ENCODE data around the gene USP36. TPM values are rescaled to one million over a fixed set of nuclear protein-coding genes. Genes with fewer than 3 reads are reported as not detected.
"Not testable (repeated sequence)": the region's sequence is repeated elsewhere in the genome, so short reads cannot be mapped to it uniquely, and the experiment has no call there.

Gene USP36
- total RNA-seq, 1 donor from 2014 or later = 107 TPM

- intact Hi-C loops (cut with micrococcal nuclease) = no loop called here
- DNase-seq = no peak
- CTCF ChIA-PET = no interaction called here
- Mint-ChIP-seq H3K27ac (peak overlapping the region; percentile 21), H3K27me3 (peaks cover 7% of the 10 kb centered on the region), H3K4me3 (peak overlapping the region; percentile 46), H3K36me3 (ENCODE audit: low read depth) (no peaks in the 10 kb centered on the region), H3K4me1 (peaks cover 37% of the 10 kb centered on the region), H3K9me3 (no peaks in the 10 kb centered on the region)
- peak; percentile 35 for ATAC-seq (ENCODE audit: low read depth)
- POLR2A ChIA-PET = interaction anchor here (0.6 to 1.3 kb wide), 3 partner anchors 11 to 43 kb away, joined by 3 to 4 read pairs (median 3); no protein-coding TSS in a partner anchor
- TF ChIP-seq, protein P1, sequence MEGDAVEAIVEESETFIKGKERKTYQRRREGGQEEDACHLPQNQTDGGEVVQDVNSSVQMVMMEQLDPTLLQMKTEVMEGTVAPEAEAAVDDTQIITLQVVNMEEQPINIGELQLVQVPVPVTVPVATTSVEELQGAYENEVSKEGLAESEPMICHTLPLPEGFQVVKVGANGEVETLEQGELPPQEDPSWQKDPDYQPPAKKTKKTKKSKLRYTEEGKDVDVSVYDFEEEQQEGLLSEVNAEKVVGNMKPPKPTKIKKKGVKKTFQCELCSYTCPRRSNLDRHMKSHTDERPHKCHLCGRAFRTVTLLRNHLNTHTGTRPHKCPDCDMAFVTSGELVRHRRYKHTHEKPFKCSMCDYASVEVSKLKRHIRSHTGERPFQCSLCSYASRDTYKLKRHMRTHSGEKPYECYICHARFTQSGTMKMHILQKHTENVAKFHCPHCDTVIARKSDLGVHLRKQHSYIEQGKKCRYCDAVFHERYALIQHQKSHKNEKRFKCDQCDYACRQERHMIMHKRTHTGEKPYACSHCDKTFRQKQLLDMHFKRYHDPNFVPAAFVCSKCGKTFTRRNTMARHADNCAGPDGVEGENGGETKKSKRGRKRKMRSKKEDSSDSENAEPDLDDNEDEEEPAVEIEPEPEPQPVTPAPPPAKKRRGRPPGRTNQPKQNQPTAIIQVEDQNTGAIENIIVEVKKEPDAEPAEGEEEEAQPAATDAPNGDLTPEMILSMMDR (IDR thresholded peaks at IDR 0.05) = no peak
Observed at GRCh38 chr17:78883089-78883532, 42.5 kb upstream of the USP36 start.

DNA sequence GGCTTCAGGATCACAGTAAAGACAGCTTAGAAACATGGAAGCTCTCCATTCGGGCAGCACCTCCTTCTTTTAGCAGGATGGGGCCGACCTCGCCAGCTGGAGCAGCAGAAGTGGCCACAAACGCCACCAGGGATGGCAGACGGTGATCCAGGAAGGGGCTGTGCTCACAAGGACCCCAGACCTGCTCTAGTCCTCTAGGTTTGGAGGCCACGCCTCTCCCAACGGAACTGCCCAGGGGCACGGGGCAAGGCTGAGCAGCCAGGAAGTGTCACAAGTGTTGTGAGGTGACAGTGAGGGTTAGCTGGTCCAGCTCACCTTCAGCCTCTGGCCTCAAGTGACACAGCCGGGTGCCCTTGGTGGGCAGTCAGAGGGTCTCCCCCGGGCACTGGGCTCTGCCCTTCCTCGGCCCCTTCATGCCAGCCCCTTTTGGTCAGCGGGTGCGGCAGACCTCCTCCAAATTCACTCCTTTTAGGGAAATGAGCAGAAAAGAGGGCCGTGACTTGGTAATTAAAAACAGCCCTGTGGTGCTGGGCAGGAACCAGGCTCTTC, 42.0 kb upstream of the USP36 start:
- intact Hi-C loops (cut with micrococcal nuclease) = no loop called here
- peaks cover 32% of the 10 kb centered on the region for H3K4me1 Mint-ChIP-seq
- TF ChIP-seq, protein P1 (IDR thresholded peaks at IDR 0.05) = no peak
- ChIA-PET CTCF (no interaction called here), POLR2A (interaction anchor here (1.1 to 1.3 kb wide), 2 partner anchors 11 to 41 kb away, joined by 3 to 4 read pairs; no protein-coding TSS in a partner anchor)
- H3K36me3 Mint-ChIP-seq (ENCODE audit: low read depth) = no peaks in the 10 kb centered on the region
- peaks cover 7% of the 10 kb centered on the region for H3K27me3 Mint-ChIP-seq
- peak; percentile 27 for ATAC-seq (ENCODE audit: low read depth)
- peak overlapping the region; percentile 46 for H3K4me3 Mint-ChIP-seq
- DNase-seq = no peak
- no peaks in the 10 kb centered on the region for H3K9me3 Mint-ChIP-seq
- peak overlapping the region; percentile 21 for H3K27ac Mint-ChIP-seq

DNA sequence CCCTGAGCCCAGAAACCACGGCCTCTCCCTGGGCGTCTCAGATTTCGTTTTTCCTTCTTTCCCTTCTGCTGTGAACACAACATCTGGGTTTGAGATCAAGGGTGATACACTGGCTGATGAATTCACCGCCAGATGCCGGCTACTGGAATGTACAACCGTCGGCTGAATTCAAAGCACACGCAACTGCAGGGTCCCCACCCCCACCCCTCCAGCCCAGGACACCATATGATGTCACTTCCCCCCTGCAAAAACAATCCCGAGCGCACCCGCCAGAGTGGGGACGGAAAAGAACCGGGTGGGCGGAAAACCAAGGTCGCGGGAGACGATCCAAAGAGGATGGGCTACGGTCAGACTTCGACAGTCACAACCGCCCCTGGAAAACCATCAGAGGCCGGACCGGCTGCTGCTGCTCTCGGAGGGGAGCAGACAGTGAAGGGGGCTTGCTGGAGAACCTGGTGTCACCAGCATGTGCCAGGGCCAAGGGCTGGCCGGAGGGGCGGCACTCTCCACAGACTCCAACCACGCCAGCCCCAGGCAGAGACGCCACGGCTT, 39.1 kb upstream of the USP36 start:
- Mint-ChIP-seq H3K9me3 (no peaks in the 10 kb centered on the region), H3K27me3 (peaks cover 15% of the 10 kb centered on the region), H3K4me1 (peaks cover 32% of the 10 kb centered on the region), H3K36me3 (ENCODE audit: low read depth) (no peaks in the 10 kb centered on the region), H3K27ac (peak overlapping the region; percentile 68), H3K4me3 (peak overlapping the region; percentile 78)
- ChIA-PET POLR2A (no interaction called here), CTCF (no interaction called here)
- TF ChIP-seq, protein P1 (IDR thresholded peaks at IDR 0.05) = no peak
- DNase-seq (no peak), ATAC-seq (ENCODE audit: low read depth) (peak; percentile 60)
- intact Hi-C loops (cut with micrococcal nuclease) = loop anchor here (1.0 kb wide), 1 partner anchor 10 kb away; no protein-coding TSS in a partner anchor

DNA sequence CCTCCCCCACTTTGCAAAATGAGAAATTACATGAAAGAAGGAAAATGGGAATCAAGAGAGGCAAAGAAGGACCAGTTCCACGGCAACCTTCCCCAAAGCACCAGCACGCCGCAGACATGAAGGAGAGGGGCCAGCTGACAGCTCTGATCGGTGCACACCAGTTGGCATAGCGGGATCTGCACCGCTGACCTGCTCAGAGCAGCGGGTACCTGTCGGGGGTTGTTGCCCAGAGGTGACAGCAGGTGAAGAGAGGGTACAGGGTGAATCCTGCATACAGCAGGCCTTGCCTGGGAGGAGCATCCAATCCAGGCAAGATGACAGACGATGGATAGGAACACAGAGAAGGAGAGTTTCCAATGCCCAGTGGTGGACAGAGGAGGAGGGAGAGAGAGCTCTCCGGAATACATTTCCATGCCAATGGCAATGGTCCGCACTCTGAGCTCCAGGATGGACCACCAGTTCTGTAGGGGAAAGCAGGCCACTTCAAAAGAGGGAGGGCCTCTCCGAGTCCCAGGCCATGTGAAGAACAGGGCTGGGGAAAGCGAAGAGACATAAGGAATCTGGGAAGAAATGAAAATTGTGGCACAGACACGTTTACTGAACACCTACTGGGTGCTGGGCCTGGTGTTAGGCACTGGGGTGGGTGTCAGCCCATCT, 38.4 kb upstream of the USP36 start:
- TF ChIP-seq, protein P1 (IDR thresholded peaks at IDR 0.05) = no peak
- H3K4me3 Mint-ChIP-seq = peak overlapping the region; percentile 78
- CTCF ChIA-PET = no interaction called here
- POLR2A ChIA-PET = interaction anchor here (0.6 to 2.0 kb wide), 2 partner anchors 10 to 97 kb away, joined by 5 to 8 read pairs; no protein-coding TSS in a partner anchor
- H3K27me3 Mint-ChIP-seq = peaks cover 15% of the 10 kb centered on the region
- no peak for ATAC-seq (ENCODE audit: low read depth)
- intact Hi-C loops (cut with micrococcal nuclease) = loop anchor here (1.0 kb wide), 1 partner anchor 10 kb away; no protein-coding TSS in a partner anchor
- DNase-seq = no peak
- H3K4me1 Mint-ChIP-seq = peaks cover 32% of the 10 kb centered on the region
- no peaks in the 10 kb centered on the region for H3K9me3 Mint-ChIP-seq
- no peak overlapping the region for H3K27ac Mint-ChIP-seq
- H3K36me3 Mint-ChIP-seq (ENCODE audit: low read depth) = no peaks in the 10 kb centered on the region

- Mint-ChIP-seq H3K27me3 (peaks cover 14% of the 10 kb centered on the region), H3K4me1 (peaks cover 25% of the 10 kb centered on the region), H3K27ac (no peak overlapping the region), H3K9me3 (no peaks in the 10 kb centered on the region), H3K4me3 (no peak overlapping the region), H3K36me3 (ENCODE audit: low read depth) (no peaks in the 10 kb centered on the region)
- DNase-seq (no peak), ATAC-seq (ENCODE audit: low read depth) (no peak)
- ChIA-PET CTCF (no interaction called here), POLR2A (interaction anchor here (2.0 kb wide), 1 partner anchor 11 kb away, joined by 8 read pairs; no protein-coding TSS in a partner anchor)
- TF ChIP-seq, protein P1 (IDR thresholded peaks at IDR 0.05) = no peak
- intact Hi-C loops (cut with micrococcal nuclease) = no loop called here
Observed at GRCh38 chr17:78878261-78878660, 37.6 kb upstream of the USP36 start.

DNA sequence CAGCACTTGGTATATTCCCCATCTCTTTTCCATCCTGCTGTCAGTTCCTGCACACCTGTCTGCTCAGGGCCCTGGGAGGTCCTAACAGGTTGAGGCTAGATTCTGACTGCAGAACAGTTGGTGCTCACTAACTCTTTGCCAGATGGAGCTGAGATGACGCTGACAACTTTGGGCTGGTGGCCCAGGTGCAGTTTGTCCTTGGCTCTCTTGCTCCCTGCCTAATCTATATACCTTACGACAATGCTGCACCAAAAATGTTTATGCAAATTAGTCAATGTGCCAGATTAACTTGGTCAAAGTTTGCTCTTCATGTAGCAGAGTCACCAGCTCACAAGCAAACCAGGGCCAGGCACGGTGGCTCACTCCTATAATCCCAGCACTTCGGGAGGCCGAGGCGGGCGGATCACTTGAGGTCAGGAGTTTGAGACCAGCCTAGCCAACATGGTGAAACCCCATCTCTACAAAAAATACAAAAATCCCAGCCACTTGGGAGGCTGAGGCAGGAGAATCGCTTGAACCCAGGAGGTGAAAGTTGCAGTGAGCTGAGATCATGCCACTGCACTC, 36.4 kb upstream of the USP36 start:
- peaks cover 11% of the 10 kb centered on the region for H3K27me3 Mint-ChIP-seq
- H3K9me3 Mint-ChIP-seq; H3K27ac Mint-ChIP-seq; H3K4me3 Mint-ChIP-seq; H3K36me3 Mint-ChIP-seq (ENCODE audit: low read depth); intact Hi-C loops (cut with micrococcal nuclease); ATAC-seq (ENCODE audit: low read depth); DNase-seq: not testable (repeated sequence)
- H3K4me1 Mint-ChIP-seq = peaks cover 14% of the 10 kb centered on the region
- POLR2A ChIA-PET = interaction anchor here (2.0 kb wide), 1 partner anchor 12 kb away, joined by 8 read pairs; no protein-coding TSS in a partner anchor
- CTCF ChIA-PET = interaction anchor here (0.7 kb wide), 1 partner anchor 11 kb away, joined by 5 read pairs; no protein-coding TSS in a partner anchor
